Left cardiac atrium (tissue), 4 donors: ENCODE results near the gene ZBTB1. TPM values are rescaled to one million over a fixed set of nuclear protein-coding genes. Genes with fewer than 3 reads are reported as not detected.

Source experiments
- ATAC-seq, 2 donors: fragments of 200-7000 bp; cut with Tn5 transposase; one replicate each; pipeline ENCODE4 v1.9.1; 2020; ENCODE audit warnings: mild to moderate bottlenecking in 2 of 2, moderate library complexity in 2 of 2
- DNase-seq: peaks from one replicate; pipeline ENCODE4 v3.0.0-alpha.2; 2020
- intact Hi-C, 2 donors: fragments of 100-400 bp; cut with DNase I; formaldehyde crosslinking; loops; one replicate each; pipeline versions ENCODE4 v1.14.1 to v1.15.1; 2022 to 2023
- total RNA-seq, 2 donors: library from RNA; stranded (reverse); fragmentation: NEBNext Ultra II Directional; extraction: Animal tissue kit (Norgen Biotek cat#: 25700); gene quantifications; one replicate each; pipeline ENCODE4 v1.2.1, GENCODE V29; 2021
- donor health status: DM: no; HTN: yes; CAD: no.
- donor health status: DM: no; HTN: yes; CAD: no; lungs with severe emphysema.
- donor health status: DM: yes; HTN: yes; CAD: no.
- donor health status: Dilated cardiomyopathy.

ZBTB1 gene
- total RNA-seq, 2 donors from 2014 or later, result 23.2 to 23.7 TPM

GRCh38 chr14:64488590-64489099 lies 15.9 kb upstream of the ZBTB1 start:
- no peak for ATAC-seq
- intact Hi-C loops, result no loop called here

DNA sequence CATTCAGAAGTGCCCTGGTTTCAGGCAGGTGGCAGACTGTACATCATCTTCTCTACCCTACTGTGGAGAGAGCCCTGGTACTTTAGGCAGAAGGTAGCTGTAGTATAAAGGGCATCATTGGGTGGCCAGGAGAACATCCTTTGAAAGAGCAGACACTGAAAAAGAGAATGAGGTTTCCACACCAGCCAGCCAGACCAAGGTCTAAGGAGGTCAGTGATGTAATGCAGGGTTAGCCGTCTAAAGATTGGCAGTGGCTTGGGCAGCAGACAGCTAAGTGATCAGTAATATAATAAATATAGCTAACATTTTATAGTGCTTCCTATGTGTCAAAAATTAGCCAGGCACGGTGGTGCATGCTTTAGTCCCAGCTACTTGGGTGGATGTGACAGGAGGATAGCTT lies 12.9 kb upstream of the ZBTB1 start:
- no peak for ATAC-seq
- no peak for DNase-seq
- intact Hi-C loops, result no loop called here

More at GRCh38 chr14:64488590-64489099, 15.9 kb upstream of the ZBTB1 start:
- DNase-seq, result no peak

DNA sequence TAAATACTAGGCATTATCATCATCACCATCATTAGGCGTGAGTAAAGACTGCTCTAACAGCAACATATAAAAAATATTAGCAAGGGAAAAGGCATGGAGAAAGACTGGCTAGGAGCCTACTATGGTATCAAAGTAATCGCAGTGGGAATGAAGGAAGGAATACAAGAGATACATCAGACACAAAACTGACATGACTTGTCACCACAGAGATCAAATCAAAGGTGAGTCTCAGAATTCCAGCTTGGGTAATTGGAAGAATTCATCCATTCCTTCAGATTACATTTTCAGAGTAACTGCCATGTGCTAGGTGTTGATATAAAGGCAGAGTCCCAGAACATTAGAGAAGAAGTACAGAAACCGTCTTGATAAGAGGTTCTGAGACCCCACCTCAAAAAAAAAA lies 11.1 kb upstream of the ZBTB1 start:
- DNase-seq (no peak), ATAC-seq (no peak)
- intact Hi-C loops, result no loop called here

DNA sequence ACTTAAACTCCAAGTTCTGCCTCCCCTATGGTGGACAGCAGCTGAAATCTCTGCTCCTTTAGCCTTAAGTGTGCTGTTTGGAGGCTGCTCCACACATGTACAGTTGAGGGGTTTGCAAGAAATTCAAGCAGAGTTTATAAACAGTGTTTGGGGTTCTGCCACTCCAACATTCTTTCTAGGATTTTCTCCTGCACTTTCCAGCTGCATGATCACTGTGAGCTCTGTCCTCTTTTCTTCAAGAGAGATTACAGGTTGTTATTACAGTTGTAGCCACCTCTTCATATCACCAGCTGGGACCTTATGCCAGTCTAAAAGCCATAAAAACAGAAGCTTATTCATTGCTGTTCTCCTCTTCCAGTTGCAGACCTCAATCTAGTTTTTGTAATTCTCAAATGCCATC lies 9.3 kb upstream of the ZBTB1 start:
- intact Hi-C loops, result no loop called here
- no peak for DNase-seq
- ATAC-seq, result no peak

DNA sequence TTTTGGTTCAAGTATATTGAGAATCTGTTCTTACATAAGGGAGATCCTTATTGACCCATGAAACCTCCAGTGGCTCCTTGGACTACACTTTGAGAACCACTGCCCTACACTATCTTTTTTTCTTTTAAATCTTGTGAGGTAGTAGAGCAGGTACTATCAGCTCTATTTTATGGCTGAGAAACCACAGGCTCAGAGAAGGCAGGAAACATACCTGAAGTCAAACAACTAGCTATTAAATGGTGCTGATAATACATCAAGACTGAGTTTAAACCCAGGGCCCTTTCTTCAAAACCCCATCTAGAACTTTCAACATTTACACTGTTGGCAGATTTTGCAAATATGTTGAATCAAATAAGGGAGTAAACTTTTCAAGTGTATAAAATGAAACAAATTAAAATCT lies 7.8 kb upstream of the ZBTB1 start:
- no peak for ATAC-seq
- intact Hi-C loops, result no loop called here
- DNase-seq, result no peak

GRCh38 chr14:64500088-64500487 lies 4.5 kb upstream of the ZBTB1 start:
- DNase-seq (no peak), ATAC-seq (no peak)
- intact Hi-C loops, result no loop called here

DNA sequence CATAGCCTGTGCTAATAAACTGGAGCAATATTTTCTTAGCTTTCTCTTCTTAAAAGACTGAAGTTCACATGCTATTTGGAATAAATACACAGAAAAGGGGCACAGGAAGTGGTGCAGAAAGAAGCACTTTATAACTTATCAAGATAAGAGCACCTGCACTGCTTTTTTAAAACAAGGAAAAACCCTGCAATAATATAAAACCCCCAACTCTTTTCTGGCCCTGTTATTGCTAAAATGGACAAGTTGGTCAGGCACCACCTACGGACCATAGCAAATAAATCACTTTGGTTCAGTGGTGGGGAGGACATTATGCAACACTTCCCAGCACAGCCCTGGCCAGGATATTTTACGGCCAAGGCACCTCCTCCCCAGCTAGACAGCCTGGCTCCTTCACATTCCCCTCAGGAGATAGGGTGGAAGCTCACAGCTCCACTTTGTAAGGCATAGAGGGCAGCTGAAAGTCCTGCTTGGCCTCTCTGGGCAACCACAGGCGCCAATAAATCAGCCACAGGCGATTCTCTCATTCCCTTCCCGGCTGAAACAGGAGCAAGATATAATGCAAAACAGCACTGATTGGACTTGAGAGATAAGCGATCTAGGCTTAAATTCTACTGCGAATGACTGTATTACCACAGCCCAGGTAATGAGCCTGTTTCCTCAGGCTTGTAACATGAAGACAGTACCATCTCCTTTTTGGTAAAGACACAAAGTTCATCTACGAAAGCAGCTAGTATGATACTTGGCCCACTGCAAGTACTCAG lies 3.0 kb upstream of the ZBTB1 start:
- ATAC-seq (peak in 1 of 2 donors; percentile 7), DNase-seq (peak; percentile 73)
- intact Hi-C loops, result no loop called here

DNA sequence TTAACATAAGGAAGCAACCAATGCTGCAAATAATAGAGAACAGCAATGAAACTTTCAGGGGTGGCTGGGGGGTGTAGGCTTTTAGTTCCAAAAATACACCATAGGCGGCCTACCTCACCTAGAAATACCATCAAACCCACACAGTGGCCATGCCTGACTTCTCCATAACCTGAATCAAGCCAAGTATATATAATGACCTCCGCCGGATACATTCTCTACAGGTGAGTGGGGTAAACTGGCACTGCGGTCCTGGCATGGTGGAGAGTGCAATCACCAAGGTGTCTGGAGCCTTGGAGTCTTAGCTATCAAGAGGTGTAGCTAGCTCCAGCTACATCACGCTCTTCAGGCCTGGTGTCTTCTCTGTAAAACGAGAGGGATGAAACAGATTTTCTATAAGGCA lies 2.1 kb upstream of the ZBTB1 start:
- intact Hi-C loops, result no loop called here
- no peak for DNase-seq
- no peak for ATAC-seq

- intact Hi-C loops, result no loop called here
- ATAC-seq, result peak in 1 of 2 donors; percentile 3
Observed at GRCh38 chr14:64502887-64503433, 1.6 kb upstream of the ZBTB1 start.

GRCh38 chr14:64503434-64504309 lies 898 bp upstream of the ZBTB1 start, which contains the start of gene ZBTB25:
Gene ZBTB25, minus strand, starts transcription at chr14:64503838. Its CDS starts 13,305 bp downstream, at chr14:64490533.
- ATAC-seq, result peak; percentile 75 to 85
- DNase-seq, result peak; percentile 93
- intact Hi-C loops, result no loop called here

More at GRCh38 chr14:64502887-64503433, 1.6 kb upstream of the ZBTB1 start:
- DNase-seq, result peak; percentile 29

DNA sequence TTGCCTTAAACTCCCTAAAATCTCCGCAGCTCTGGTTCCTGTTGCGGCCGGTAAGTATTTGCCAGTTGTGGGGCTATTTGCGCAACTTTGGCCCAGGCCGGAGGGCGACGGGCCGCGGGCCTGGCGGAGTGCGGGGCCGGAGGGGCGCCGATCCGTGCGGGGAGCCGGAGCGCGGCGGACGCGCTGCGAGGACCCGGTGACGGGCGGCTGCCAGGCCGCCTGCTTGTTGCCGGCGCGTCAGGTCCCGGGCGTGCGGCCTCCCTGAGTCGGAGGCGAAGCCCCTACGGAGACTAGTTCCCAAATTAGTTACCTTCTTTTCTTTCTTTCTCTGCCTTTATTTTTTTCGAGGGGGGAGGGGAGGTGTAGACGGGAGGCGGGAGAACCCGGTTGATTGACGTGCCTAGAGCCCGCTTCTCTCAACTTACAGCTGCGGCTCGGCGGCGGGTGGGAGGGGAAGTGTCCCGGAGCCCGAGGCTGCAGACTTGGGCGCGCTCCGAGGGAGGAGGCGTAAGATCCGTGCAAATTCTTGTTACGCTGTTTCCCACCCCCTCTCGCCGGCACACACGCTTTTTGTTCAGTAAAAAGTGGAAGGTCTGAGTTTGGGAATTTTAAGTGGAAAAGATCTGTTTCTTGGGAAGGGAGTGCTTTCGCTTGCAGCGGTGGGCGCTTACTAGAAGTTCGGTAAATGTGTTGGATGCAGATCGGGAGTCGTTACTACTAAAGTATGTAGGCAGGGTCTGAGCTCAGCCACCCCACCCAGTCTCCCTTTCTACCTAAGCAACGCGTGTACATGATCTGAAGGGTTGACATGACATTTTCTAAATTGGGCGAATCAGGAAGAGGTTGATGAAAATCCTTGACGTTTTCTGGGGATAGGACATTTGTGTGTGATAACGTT lies 576 bp downstream of the ZBTB1 start:
- peak; percentile 93 for DNase-seq
- intact Hi-C loops, result no loop called here
- peak; percentile 58 to 67 for ATAC-seq

DNA sequence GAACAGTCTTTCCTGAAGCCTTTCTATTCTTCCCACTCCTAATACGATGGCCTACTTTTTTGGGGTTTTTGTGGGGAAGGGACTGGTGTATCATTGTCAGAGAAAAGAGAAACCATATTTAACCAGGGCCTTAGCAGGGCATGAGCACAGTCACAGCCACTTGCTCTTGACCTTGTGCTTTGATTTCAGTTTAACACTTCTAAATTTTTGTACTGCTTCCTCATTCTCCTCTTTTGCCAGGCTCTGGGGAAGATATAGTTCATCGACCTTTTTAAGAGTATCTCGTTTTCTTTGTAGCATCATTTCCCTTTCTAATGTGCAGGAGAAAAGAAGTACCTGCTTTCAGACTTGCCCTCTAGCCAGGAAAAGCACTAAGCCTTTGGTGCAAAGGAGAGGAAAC lies 2.2 kb downstream of the ZBTB1 start:
- DNase-seq, result no peak
- no peak for ATAC-seq
- intact Hi-C loops, result no loop called here

- ATAC-seq (no peak), DNase-seq (no peak)
- intact Hi-C loops, result no loop called here
Observed at GRCh38 chr14:64507376-64508156, 3.0 kb downstream of the ZBTB1 start.

DNA sequence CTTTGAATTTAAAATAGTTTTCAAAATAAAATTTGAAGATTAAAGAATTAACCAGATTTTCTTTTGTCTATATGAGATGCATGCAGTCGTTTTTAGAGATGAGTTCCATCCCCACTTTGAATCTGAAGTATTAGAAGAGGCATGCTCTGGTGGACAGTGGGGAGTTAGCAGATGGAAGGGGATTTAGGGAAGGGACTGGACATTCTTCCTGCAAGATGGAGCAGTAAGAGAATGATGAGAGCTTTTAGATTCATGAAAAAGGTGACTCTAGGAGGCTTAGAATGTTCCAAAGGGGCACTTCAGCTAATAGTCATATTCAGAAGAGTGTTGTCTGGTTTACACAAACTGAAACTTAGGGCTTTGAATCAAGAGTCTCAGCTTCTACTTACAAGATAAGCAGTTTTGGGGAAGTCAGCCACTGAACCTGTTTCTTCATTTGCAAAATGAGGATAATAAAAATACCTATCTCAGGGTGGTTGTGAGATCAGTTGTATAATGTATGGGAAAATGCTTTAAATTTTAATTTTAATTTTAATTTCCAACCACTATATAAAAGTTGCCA lies 3.7 kb downstream of the ZBTB1 start:
- DNase-seq (no peak), ATAC-seq (no peak)
- intact Hi-C loops, result no loop called here

- DNase-seq (no peak), ATAC-seq (no peak)
- intact Hi-C loops, result no loop called here
Observed at GRCh38 chr14:64509036-64509435, 4.5 kb downstream of the ZBTB1 start.

GRCh38 chr14:64510825-64511671 lies 6.5 kb downstream of the ZBTB1 start:
- intact Hi-C loops, result no loop called here
- ATAC-seq, result peak in 1 of 2 donors; percentile 63
- peak; percentile 55 for DNase-seq

DNA sequence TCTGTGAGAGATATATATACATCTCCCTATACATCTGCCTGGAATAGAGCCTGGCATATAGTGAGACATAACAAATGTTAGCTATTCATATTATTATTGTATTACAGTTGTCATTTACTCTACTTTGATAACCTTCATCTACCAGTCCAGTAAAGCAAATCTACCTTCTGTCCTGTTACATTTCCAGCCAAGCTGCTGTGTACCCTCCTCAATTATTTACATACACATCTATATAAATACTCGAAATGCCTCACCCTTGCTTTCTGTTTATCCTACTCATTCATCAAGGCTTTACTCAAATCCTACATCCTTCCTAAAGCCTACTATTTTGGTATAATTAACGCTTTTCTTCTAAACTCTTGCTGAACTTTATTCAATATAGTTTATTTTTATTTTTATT lies 8.7 kb downstream of the ZBTB1 start:
- DNase-seq (no peak), ATAC-seq (no peak)
- intact Hi-C loops, result no loop called here
